K562 (cell line): ENCODE results near the gene PNPLA2. TPM values are rescaled to one million over a fixed set of nuclear protein-coding genes. Genes with fewer than 3 reads are reported as not detected.

Experiments
- EGR1 ChIP-seq: fragments of 450-650 bp; conservative IDR thresholded peaks from 2 replicates; pipeline ENCODE4 v1.6.1; 2017; ENCODE audit warnings: mild to moderate bottlenecking
- GABPB1 ChIP-seq: sonication (generic); formaldehyde crosslinking; IDR thresholded peaks from 2 replicates; pipeline ENCODE4 v1.8.0; 2022; ENCODE audit warnings: mild to moderate bottlenecking, missing genetic modification reagents
- GTF2B ChIP-seq: IDR thresholded peaks from 2 replicates; pipeline ENCODE4 v1.6.1; 2011; ENCODE audit not compliant: insufficient read length; ENCODE audit errors: extremely low read depth
- MXD1 ChIP-seq: fragments of 250-450 bp; sonication (Bioruptor Pico); IDR thresholded peaks from 2 replicates; pipeline ENCODE4 v1.8.0; 2021; ENCODE audit warnings: borderline replicate concordance, mild to moderate bottlenecking, moderate library complexity; ENCODE audit not compliant: poor library complexity, severe bottlenecking
- POLR2A ChIP-seq: fragments of 450-650 bp; conservative IDR thresholded peaks from 2 replicates; pipeline ENCODE4 v1.6.1; 2016
- POLR2G ChIP-seq: fragments of 200-400 bp; formaldehyde crosslinking; IDR thresholded peaks from 2 replicates; pipeline ENCODE4 v1.6.1; 2017; ENCODE audit warnings: low read depth, mild to moderate bottlenecking, antibody characterized with exemption, low read length, moderate library complexity
- RBM22 ChIP-seq: fragments of 200-400 bp; formaldehyde crosslinking; IDR thresholded peaks from 2 replicates; pipeline ENCODE4 v1.6.1; 2018; ENCODE audit warnings: low read length, low read depth; ENCODE audit not compliant: poor library complexity, severe bottlenecking
- SAFB2 ChIP-seq: fragments of 200-400 bp; formaldehyde crosslinking; IDR thresholded peaks from 2 replicates; pipeline ENCODE4 v1.6.1; 2018; ENCODE audit warnings: borderline replicate concordance, low read length, low read depth, moderate library complexity; ENCODE audit not compliant: severe bottlenecking
- SOX6 ChIP-seq: fragments of 450-650 bp; IDR thresholded peaks from 2 replicates; pipeline ENCODE4 v1.6.1; 2014; ENCODE audit warnings: mild to moderate bottlenecking
- TOE1 ChIP-seq, 2 experiments: fragments of 450-650 bp in 1 of 2; sonication (generic) in 1 of 2; formaldehyde crosslinking in 1 of 2; IDR thresholded peaks; 2 replicates each; pipeline versions ENCODE4 v1.7.1 to v1.8.0; 2016 to 2022; ENCODE audit warnings: borderline replicate concordance in 2 of 2, mild to moderate bottlenecking in 2 of 2, antibody characterized with exemption in 1 of 2, inconsistent platforms in 1 of 2, low read depth in 1 of 2, missing genetic modification reagents in 1 of 2, moderate library complexity in 1 of 2
- U2AF1 ChIP-seq: fragments of 200-400 bp; formaldehyde crosslinking; optimal IDR thresholded peaks from 2 replicates; pipeline ENCODE3; 2017; ENCODE audit warnings: mild to moderate bottlenecking, low read depth, low read length, moderate library complexity
- ZBED1 ChIP-seq: IDR thresholded peaks from 2 replicates; pipeline ENCODE4 v1.6.1; 2014
- ZNF347 ChIP-seq: fragments of 450-650 bp; formaldehyde crosslinking; IDR thresholded peaks from 2 replicates; pipeline ENCODE4 v1.4.0; 2020; ENCODE audit warnings: low read depth, mild to moderate bottlenecking, moderate library complexity
- polyA plus RNA-seq, 8 experiments: library from polyadenylated mRNA; depleted of rRNA in 4 of 8; stranded (reverse) in 5 of 8; unstranded in 3 of 8; fragments of >200 nt; fragmentation: Nextera tagmentation in 2 of 8; fragmentation: Illumina TruSeq in 1 of 8; extraction: Ambion mirVana in 2 of 8; extraction: Trizol in 1 of 8; gene quantifications; 2 replicates each; pipeline versions ENCODE4 v1.2.1 to v1.2.3, GENCODE V29; 2011 to 2014; ENCODE audit warnings: inconsistent platforms in 1 of 8, missing spikeins in 1 of 8
- total RNA-seq, 7 experiments: library from RNA; depleted of rRNA in 6 of 7; stranded (reverse); fragments of >200 nt in 6 of 7; fragmentation: Illumina TruSeq in 2 of 7; extraction: Trizol in 2 of 7; gene quantifications; 2 replicates each; pipeline versions ENCODE4 v1.2.1 to v1.2.3, GENCODE V29; 2011 to 2021; ENCODE audit warnings: low replicate concordance in 1 of 7

Gene PNPLA2
- total and polyA plus RNA-seq, 9 of the 15 experiments (the other 6 are each of a cell fraction or from before 2014, with no cell fraction given), result 0.39 to 87.1 (median 8.4) TPM

- TF ChIP-seq MXD1 (CRISPR knock-in tag), result no peak
- TF ChIP-seq ZBED1, result no peak
- TF ChIP-seq EGR1, result no peak
- TF ChIP-seq RBM22, result peak; percentile 36
- no peak for TF ChIP-seq U2AF1
- peak; percentile 49 for TF ChIP-seq POLR2A
- no peak for TF ChIP-seq GABPB1
- TF ChIP-seq SOX6, result no peak
- no peak for TF ChIP-seq ZNF347 (CRISPR knock-in tag)
- TF ChIP-seq SAFB2, result no peak
- no peak for TF ChIP-seq GTF2B
- peak; percentile 67 for TF ChIP-seq POLR2G
- TF ChIP-seq TOE1 (IDR thresholded peaks at IDR 0.05; ENCODE audit: borderline replicate concordance), result no peak
- TF ChIP-seq TOE1 (CRISPR knock-in tag; IDR thresholded peaks at IDR 0.05; ENCODE audit: borderline replicate concordance, low read depth), result no peak
Measured at GRCh38 chr11:863023-863909, 44.6 kb downstream of the PNPLA2 start (continued).
